ENCODE data around the gene MNAT1.
A peak's percentile ranks its signal among the peaks of the same experiment; 100 is the strongest.
"Not testable (repeated sequence)": the region's sequence is repeated elsewhere in the genome, so short reads cannot be mapped to it uniquely, and the experiment has no call there.

MNAT1 gene

DNA sequence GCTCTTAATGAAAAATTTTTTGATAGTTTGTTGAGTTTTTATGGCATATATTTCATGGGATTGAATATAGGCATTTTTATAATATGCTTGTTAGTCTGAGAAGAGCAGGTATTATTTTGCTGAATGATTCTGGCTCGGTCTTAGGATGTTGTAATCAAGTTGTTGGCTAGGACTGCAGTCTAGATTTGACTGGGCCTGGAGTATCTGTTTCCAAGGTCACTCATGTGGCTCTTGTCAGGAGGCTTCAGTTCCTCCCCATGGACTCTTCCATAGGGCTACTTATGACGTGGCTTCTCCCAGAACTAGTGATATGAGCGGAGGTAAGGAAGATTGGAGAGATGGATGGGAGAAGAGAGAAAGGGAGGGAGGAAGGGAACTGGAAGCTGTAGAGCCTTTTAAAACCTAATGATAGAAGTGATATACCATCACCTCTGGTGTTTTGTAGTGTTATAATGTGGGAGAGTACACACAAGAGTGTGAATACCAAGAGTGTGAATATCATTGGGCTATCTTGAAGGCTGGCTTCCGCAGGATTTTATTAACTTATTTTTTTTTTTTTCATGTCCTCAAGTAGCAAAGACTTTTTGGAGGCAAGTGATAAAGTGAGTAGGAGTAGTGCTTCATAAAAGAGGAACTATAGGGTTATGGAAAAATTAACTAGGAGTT is 4.4 kb downstream of the MNAT1 start:
- DNase-seq: no peak

DNA sequence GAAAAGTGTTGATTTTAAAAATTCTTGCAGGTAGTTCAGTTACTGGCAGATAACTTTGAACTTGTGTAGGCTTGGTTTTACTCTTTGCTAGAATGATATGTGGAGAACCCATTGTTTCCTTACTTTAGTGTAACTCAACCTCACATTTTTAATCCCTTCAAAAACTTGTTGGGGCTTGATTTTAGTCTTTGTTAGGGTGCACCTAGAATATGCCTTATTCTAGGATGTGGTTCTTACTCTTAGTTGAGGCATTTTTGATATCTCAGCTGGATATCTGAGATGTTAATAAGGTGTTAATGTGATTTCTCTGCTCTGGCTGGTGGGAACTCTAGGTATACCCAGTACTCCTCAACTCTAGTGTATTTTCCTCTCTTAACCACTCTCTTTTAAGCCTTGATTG is 10.0 kb downstream of the MNAT1 start:
- no peak for DNase-seq

GRCh38 chr14:60753264-60754119 is 18.9 kb downstream of the MNAT1 start:
- DNase-seq: no peak

DNA sequence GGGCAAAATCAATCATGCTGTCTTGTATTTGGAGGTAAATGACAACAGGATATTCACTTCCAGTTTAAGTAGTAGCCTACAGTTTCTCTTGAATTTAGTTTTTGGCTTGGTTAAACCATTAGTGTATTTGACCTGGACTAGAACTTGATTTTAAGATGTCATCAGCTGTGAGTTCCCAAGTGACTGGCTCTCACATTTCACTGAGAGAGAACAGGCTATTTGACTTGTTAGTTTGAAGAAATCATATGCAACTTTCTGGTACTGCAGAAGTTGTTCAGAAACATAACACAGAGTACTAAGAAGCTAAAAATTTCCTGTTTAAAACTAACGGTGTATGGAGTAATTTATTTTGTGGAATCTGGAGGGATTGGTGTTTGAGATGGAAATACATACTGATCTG is 22.3 kb downstream of the MNAT1 start:
- DNase-seq: no peak

GRCh38 chr14:60757567-60758002 is 23.0 kb downstream of the MNAT1 start:
- DNase-seq: no peak

DNA sequence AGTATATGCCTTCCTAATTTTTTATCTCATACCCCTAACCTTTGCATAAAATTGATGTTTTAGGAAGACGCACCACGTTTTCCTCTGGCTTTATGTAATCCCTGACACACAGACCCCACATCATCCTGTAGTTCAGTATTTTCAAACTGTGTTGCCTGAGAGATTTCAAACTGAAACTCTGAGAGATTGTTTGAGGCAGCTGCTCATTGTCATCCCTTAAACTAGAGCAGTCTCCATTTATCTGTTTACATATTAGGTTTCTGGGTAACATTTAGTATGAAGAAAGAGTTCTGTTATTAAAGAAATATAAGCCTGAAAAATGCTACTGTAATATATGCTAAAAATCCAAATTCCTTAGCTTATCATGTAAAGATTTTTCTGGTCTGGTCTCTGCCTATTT is 24.3 kb downstream of the MNAT1 start:
- peak; percentile 21 for DNase-seq

GRCh38 chr14:60760209-60760608 is 25.6 kb downstream of the MNAT1 start:
- peak; percentile 49 for DNase-seq

DNA sequence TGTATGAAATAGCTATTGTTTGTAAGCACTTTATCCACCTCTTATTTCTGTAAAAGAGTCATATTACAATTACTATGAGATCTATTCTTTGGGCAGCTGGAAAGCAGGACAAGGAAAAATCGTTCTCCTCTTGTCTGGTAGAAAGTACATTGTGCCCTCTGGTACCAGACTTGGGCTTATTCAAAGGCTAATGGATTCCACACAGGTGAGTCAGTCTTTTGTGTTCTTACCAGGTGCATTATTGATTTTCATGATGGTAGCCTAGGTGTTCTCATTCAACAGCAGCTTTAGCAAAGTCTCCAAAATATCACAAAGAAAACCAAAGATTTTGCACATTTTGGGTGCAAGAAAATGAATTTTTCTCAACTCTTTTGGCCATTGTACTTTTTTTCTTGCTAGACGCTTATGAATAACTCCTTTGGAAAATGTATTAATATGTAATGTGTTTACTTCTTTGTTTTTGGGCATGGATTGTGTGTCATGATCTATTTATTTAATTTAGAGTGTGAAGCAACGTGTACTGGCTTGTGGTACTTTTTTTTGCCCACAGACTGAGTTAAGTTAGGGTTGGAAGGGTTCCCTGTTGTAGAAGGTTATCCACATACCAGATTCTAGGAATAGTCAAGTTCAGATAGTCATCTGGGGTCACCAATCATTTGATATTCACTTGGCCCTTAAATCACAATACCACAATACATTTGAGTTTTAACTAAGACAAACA is 26.2 kb downstream of the MNAT1 start:
- peak; percentile 86 for DNase-seq

GRCh38 chr14:60768602-60769001 is 34.0 kb downstream of the MNAT1 start:
- no peak for DNase-seq

- no peak for DNase-seq
Observed at GRCh38 chr14:60771117-60771516, 36.6 kb downstream of the MNAT1 start.

- no peak for DNase-seq
Observed at GRCh38 chr14:60773558-60773957, 39.0 kb downstream of the MNAT1 start.

- no peak for DNase-seq
Observed at GRCh38 chr14:60775296-60775695, 40.7 kb downstream of the MNAT1 start.

DNA sequence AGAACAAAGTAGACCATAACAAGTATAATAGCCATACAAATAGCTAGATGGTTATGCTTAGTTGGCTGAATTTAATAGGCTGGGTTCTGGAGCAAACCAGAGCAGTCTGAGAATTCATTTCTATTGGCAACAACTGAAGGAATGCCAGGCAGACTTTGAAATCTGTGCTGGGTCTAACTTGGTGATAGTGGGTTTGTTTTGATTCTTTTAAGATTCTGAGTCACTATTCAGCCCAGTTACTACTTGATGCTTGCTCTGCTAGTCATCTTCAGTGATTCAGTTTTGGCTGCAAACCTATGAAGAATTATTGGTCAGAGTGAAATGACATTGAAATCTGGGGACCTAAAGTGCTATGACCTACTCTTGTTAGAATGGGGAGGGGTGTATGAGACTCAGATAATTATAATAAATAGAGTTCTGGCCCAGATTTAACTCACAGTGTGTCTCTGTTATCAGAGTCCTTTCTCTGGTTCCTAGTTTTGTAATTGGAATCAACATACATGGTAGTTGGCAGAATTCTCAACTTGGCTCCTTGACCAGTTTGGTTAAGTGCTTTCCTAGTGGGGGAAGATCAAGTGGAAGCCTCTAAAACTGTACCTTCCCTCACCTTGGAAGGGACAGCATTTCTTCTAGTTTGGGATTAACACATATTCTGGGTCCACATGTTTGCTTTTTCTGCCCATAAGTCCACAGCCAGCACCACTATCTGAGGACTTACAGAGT is 43.5 kb downstream of the MNAT1 start:
- DNase-seq: no peak

GRCh38 chr14:60779745-60780514 is 45.4 kb downstream of the MNAT1 start:
- DNase-seq: not testable (repeated sequence)

DNA sequence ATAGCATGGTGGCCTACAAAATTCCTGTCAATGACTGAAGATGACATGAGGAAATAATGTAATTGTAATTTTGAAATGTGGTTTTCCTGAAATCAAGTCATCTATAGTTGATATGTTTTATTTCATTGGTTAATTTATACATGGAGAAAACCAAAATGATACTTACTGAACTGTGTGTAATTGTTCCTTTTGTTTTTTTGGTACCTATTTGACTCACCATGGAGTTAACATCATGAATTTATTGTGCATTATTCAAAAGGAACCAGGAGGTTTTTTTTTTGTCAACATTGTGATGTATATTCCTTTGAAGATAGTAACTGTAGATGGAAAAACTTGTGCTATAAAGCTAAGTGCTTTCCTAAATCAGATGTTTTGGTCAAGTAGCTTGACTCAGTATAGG is 46.0 kb downstream of the MNAT1 start:
- DNase-seq: not testable (repeated sequence)

GRCh38 chr14:60786905-60787304 is 52.3 kb downstream of the MNAT1 start:
- no peak for DNase-seq

DNA sequence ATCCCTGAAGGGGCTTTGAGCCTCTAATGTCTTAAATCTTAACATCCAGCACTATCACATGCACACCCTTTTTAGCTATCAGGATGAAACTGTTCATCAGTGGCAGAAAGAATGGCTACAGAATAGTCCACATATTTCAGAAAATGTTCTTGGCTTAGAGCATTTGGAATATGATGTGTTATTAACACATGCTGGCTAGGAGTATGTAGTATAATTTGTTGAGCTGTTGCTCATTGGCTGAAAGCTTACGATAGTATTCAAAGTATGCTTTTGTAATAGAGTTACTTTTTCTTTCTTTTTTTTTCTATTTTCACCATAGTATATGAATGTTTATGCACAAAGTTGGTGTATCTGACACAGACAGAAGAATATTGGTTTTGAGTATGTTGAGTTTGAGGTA is 55.1 kb downstream of the MNAT1 start:
- no peak for DNase-seq

GRCh38 chr14:60790850-60791249 is 56.3 kb downstream of the MNAT1 start:
- no peak for DNase-seq

GRCh38 chr14:60796434-60796833 is 61.9 kb downstream of the MNAT1 start:
- no peak for DNase-seq

DNA sequence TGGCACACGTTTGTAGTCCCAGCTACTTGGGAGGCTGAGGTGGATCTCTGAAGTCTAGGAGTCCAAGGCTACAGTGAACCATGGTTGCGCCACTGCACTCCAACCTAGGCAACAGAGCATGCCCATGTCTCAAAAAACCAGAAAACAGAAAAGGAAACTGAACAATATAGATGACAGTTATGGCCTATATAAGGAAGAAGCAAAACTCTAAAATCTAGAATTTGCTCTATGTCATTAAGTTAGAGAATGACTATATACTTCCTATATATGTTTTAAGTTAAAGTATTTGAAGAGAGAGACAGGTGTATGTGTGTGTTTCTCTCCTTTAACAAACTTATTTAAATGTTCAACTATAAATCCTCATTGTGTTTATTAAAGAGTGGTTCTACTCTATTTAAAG is 65.8 kb downstream of the MNAT1 start:
- DNase-seq: no peak

DNA sequence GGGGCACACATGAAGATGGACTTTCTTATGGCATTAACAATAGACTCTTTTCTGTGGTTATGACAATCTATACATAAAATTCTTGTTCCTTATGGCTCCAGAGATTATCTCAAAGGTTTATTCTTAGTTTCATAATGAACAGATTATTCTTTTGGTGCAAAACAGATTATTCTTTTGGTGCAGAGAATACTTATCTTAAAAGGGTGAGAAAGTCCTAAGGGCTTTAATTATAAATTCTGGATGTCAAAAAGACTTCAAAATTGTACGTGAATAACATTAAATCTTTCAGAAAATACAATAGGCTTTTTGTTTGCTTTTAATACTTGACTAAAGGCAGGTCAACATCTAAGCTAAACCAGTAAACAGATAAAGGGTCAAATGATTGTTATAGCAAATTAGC is 69.3 kb downstream of the MNAT1 start:
- no peak for DNase-seq

GRCh38 chr14:60805841-60806430 is 71.4 kb downstream of the MNAT1 start:
- DNase-seq: no peak

Data from NCI-H1105 (cell line).